Neural cell (in vitro differentiated cells): Measurements from ENCODE around the gene ITGA3.

Source experiments
- EP300 ChIP-seq: fragments of 450-650 bp; conservative IDR thresholded peaks from 2 replicates; pipeline ENCODE4 v1.6.1; 2014; ENCODE audit warnings: antibody characterized with exemption, mild to moderate bottlenecking, moderate library complexity; ENCODE audit not compliant: poor library complexity, severe bottlenecking
- EZH2 ChIP-seq: fragments of 200-600, 300-800 bp; shearing (Covaris generic), sonication (generic); IDR thresholded peaks from 2 replicates; pipeline ENCODE4 v1.6.1; 2014; ENCODE audit warnings: antibody characterized with exemption, low read length, borderline replicate concordance, mild to moderate bottlenecking; ENCODE audit not compliant: insufficient read depth, poor library complexity, severe bottlenecking
- MXI1 ChIP-seq: fragments of 450-650 bp; conservative IDR thresholded peaks from 2 replicates; pipeline ENCODE4 v1.6.1; 2014; ENCODE audit warnings: antibody characterized with exemption, mild to moderate bottlenecking; ENCODE audit not compliant: poor library complexity, severe bottlenecking
- POLR2AphosphoS5 ChIP-seq: IDR thresholded peaks from 2 replicates; pipeline ENCODE4 v1.6.1; 2012
- SMC3 ChIP-seq: fragments of 450-650 bp; conservative IDR thresholded peaks from 2 replicates; pipeline ENCODE4 v1.6.1; 2014; ENCODE audit warnings: antibody characterized with exemption, mild to moderate bottlenecking, moderate library complexity; ENCODE audit not compliant: poor library complexity
- TF ChIP-seq, protein P1 (sequence below): fragments of 450-650 bp; IDR thresholded peaks from 2 replicates; pipeline ENCODE4 v1.5.1; 2014; ENCODE audit warnings: antibody characterized with exemption, mild to moderate bottlenecking, moderate library complexity; ENCODE audit not compliant: poor library complexity, severe bottlenecking
- TF ChIP-seq, protein P2 (sequence below): IDR thresholded peaks from 2 replicates; pipeline ENCODE4 v1.6.1; 2012; ENCODE audit warnings: borderline replicate concordance

DNA sequence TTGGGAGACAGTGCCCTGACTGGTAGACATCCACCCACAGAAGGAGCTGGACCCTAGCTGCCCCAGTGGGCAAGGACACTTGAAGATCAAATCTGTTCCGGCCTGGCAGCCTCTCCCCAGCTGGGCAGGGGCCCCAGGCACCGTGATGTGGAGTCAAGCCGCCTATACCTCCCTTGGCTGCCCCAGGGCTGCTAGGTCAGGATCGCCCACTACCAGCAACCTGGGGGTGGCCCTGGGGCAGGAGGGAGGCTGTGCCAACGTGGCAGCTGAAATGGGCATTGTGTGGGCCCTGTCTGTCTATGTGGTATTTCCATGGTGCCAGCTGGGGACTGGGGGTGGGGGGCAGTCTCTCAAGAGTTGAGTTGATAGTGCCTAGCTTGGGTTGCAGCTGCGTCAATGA, 40.2 kb downstream of the ITGA3 start:
- TF ChIP-seq POLR2AphosphoS5 (no peak), SMC3 (no peak), MXI1 (no peak), EP300 (no peak), EZH2 (no peak)
- TF ChIP-seq, protein P1, sequence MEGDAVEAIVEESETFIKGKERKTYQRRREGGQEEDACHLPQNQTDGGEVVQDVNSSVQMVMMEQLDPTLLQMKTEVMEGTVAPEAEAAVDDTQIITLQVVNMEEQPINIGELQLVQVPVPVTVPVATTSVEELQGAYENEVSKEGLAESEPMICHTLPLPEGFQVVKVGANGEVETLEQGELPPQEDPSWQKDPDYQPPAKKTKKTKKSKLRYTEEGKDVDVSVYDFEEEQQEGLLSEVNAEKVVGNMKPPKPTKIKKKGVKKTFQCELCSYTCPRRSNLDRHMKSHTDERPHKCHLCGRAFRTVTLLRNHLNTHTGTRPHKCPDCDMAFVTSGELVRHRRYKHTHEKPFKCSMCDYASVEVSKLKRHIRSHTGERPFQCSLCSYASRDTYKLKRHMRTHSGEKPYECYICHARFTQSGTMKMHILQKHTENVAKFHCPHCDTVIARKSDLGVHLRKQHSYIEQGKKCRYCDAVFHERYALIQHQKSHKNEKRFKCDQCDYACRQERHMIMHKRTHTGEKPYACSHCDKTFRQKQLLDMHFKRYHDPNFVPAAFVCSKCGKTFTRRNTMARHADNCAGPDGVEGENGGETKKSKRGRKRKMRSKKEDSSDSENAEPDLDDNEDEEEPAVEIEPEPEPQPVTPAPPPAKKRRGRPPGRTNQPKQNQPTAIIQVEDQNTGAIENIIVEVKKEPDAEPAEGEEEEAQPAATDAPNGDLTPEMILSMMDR = no peak
- TF ChIP-seq, protein P2, sequence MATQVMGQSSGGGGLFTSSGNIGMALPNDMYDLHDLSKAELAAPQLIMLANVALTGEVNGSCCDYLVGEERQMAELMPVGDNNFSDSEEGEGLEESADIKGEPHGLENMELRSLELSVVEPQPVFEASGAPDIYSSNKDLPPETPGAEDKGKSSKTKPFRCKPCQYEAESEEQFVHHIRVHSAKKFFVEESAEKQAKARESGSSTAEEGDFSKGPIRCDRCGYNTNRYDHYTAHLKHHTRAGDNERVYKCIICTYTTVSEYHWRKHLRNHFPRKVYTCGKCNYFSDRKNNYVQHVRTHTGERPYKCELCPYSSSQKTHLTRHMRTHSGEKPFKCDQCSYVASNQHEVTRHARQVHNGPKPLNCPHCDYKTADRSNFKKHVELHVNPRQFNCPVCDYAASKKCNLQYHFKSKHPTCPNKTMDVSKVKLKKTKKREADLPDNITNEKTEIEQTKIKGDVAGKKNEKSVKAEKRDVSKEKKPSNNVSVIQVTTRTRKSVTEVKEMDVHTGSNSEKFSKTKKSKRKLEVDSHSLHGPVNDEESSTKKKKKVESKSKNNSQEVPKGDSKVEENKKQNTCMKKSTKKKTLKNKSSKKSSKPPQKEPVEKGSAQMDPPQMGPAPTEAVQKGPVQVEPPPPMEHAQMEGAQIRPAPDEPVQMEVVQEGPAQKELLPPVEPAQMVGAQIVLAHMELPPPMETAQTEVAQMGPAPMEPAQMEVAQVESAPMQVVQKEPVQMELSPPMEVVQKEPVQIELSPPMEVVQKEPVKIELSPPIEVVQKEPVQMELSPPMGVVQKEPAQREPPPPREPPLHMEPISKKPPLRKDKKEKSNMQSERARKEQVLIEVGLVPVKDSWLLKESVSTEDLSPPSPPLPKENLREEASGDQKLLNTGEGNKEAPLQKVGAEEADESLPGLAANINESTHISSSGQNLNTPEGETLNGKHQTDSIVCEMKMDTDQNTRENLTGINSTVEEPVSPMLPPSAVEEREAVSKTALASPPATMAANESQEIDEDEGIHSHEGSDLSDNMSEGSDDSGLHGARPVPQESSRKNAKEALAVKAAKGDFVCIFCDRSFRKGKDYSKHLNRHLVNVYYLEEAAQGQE = no peak
